ENCODE results near the gene NSD1. TPM values are rescaled to one million over a fixed set of nuclear protein-coding genes. Genes with fewer than 3 reads are reported as not detected.

NSD1 gene
- total and polyA plus RNA-seq, 2 of the 4 experiments (the other 2 are of a cell fraction) = 7.7 to 31.0 TPM

- TF ChIP-seq MXI1 (IDR thresholded peaks at IDR 0.05; ENCODE audit: borderline replicate concordance, low read depth, low read length) (no peak), MAFK (IDR thresholded peaks at IDR 0.05; ENCODE audit: low read depth, low read length) (peak; percentile 42; the same call in 1 of the 2 replicates), FOS (IDR thresholded peaks at IDR 0.05; ENCODE audit: low read depth, low read length) (no peak)
- no peak overlapping the region for H3K14ac ChIP-seq (replicated peaks; ENCODE audit: low read depth, low read length)
- DNase-seq = no peak
- POLR2A ChIA-PET (ENCODE audit: unreplicated experiment) = no interaction called here
- no peak overlapping the region for H2BK120ac ChIP-seq (ENCODE audit: low read depth, low read length)
- H3K9me1 ChIP-seq (ENCODE audit: insufficient read depth, low read length) = no peaks in the 10 kb centered on the region
- no peak overlapping the region for H3K4ac ChIP-seq (ENCODE audit: low read depth, low read length)
- H4K91ac ChIP-seq (ENCODE audit: insufficient read depth, low read depth, low read length) = no peak overlapping the region
- no peak overlapping the region for H4K5ac ChIP-seq (ENCODE audit: low read depth, low read length)
- H3K9ac ChIP-seq (ENCODE audit: low read depth, low read length) = no peak overlapping the region
- no peak overlapping the region for H2BK20ac ChIP-seq (ENCODE audit: low read depth, low read length)
- H3K27ac ChIP-seq (ENCODE audit: insufficient read depth, low read length) = no peak overlapping the region
- no peak for ATAC-seq (ENCODE audit: low read depth)
- H4K8ac ChIP-seq (ENCODE audit: low read depth in 2 of 2, low read length in 2 of 2) = no peak overlapping the region
- H2AK5ac ChIP-seq (ENCODE audit: low read depth, low read length) = no peak overlapping the region
- no peaks in the 10 kb centered on the region for H3K36me3 ChIP-seq (ENCODE audit: control insufficient read depth, insufficient read depth, low read length)
- no peak overlapping the region for H3K56ac ChIP-seq (ENCODE audit: extremely low read depth, insufficient read depth, low read length)
- no peaks in the 10 kb centered on the region for H3K79me1 ChIP-seq (ENCODE audit: low read depth in 1 of 2, low read length in 2 of 2)
- no peaks in the 10 kb centered on the region; the same call in 1 of the 2 replicates for H3K27me3 ChIP-seq (ENCODE audit: control insufficient read depth, insufficient read depth, low read length)
- H2BK15ac ChIP-seq (ENCODE audit: low read depth, low read length) = no peak overlapping the region
- no peaks in the 10 kb centered on the region; the same call in 1 of the 2 replicates for H3K4me1 ChIP-seq (ENCODE audit: control insufficient read depth, insufficient read depth, low read length)
- H3K18ac ChIP-seq (ENCODE audit: low read depth, low read length) = no peak overlapping the region
- no peak overlapping the region for H3K4me3 ChIP-seq (ENCODE audit: insufficient read depth, low read depth, low read length)
- intact Hi-C loops (cut with micrococcal nuclease) (loop anchor here (10.0 kb wide), 1 partner anchor 165 kb away; no protein-coding TSS in a partner anchor), dilution Hi-C loops (cut with HindIII; ENCODE audit: low sequenced_read_pairs, unreplicated experiment) (no loop called here), in situ Hi-C loops (cut with MboI; ENCODE audit: low sequenced_read_pairs) (loop anchor here (5.0 kb wide), 1 partner anchor 38 kb away; no protein-coding TSS in a partner anchor)
- H2BK5ac ChIP-seq (ENCODE audit: low read depth, low read length, poor library complexity, severe bottlenecking) = no peak overlapping the region
- H4K20me1 ChIP-seq (ENCODE audit: insufficient read depth, low read length) = no peaks in the 10 kb centered on the region
- peak overlapping the region; percentile 61 for H2AFZ ChIP-seq (replicated peaks; ENCODE audit: low read length, poor library complexity)
- H3K23ac ChIP-seq (ENCODE audit: low read depth, low read length) = no peak overlapping the region
- H3K4me2 ChIP-seq (ENCODE audit: low read depth, low read length) = no peak overlapping the region
- H3K9me3 ChIP-seq (ENCODE audit: control insufficient read depth, insufficient read depth, low read length) = no peaks in the 10 kb centered on the region
- H2AK9ac ChIP-seq (replicated peaks; ENCODE audit: low read depth, low read length, poor library complexity) = peak overlapping the region; percentile 13
- CTCF ChIA-PET = interaction anchor here (3.1 kb wide), 1 partner anchor 37 kb away, joined by 43 read pairs; no protein-coding TSS in a partner anchor
- WGBS, 2 experiments (ENCODE audit: extremely low coverage in 2 of 2, insufficient read length in 1 of 2) = 90% methylated on average over 2 of the region's 9 CpGs; no CpG with 5 or more reads in 1 of the 2 experiments
- BruUV-seq (replicated peaks) = no TSS peak
Observed at GRCh38 chr5:177109810-177110209, 23.8 kb upstream of the NSD1 start.

All from IMR-90 (cell line).